Thyroid gland (tissue), 4 donors: Measurements from ENCODE around the gene CGB2. TPM values are rescaled to one million over a fixed set of nuclear protein-coding genes. Genes with fewer than 3 reads are reported as not detected.

Source experiments
- DNase-seq, 2 donors: peaks; one replicate each; pipeline ENCODE4 v3.0.0-alpha.2; 2019
- H3K27ac ChIP-seq, 3 donors: fragments of 200-600 bp; sonication (generic); 1 replicate in 2 of 3; 2 replicates in 1 of 3; pipeline ENCODE4 v1.5.1; 2016 to 2019; ENCODE audit warnings: mild to moderate bottlenecking in 1 of 3, moderate library complexity in 1 of 3
- H3K27me3 ChIP-seq: fragments of 200-600 bp; sonication (generic); one replicate; pipeline ENCODE4 v1.5.1; 2019
- H3K36me3 ChIP-seq, 2 donors: fragments of 200-600 bp; sonication (generic); one replicate each; pipeline ENCODE4 v1.5.1; 2016 to 2019
- H3K4me1 ChIP-seq, 2 donors: fragments of 200-600 bp; sonication (generic); one replicate each; pipeline ENCODE4 v1.5.1; 2017 to 2019
- H3K4me3 ChIP-seq, 3 donors: fragments of 200-600 bp; sonication (generic); replicated peaks in 1 of 3; 1 replicate in 2 of 3; 2 replicates in 1 of 3; pipeline ENCODE4 v1.5.1; 2016; ENCODE audit warnings: mild to moderate bottlenecking in 1 of 3
- H3K9me3 ChIP-seq: fragments of 200-600 bp; sonication (generic); one replicate; pipeline ENCODE4 v1.5.1; 2017
- POLR2A ChIP-seq, 2 donors: fragments of 450-650 bp; IDR thresholded peaks; one replicate each; pipeline ENCODE4 v1.6.1; 2017; ENCODE audit warnings: antibody characterized with exemption in 2 of 2, mild to moderate bottlenecking in 2 of 2, moderate library complexity in 1 of 2
- WGBS, 2 donors: methylation state at CpG; one replicate each; pipeline ENCODE4 v1.1.5; 2017; 5-methylcytosine and 5-hydroxymethylcytosine counted together
- intact Hi-C: fragments of 100-400 bp; cut with DNase I; formaldehyde crosslinking; loops from one replicate; pipeline ENCODE4 v1.15.1; 2023
- total RNA-seq, 4 donors: library from RNA; depleted of rRNA; stranded (reverse); fragments of >200 nt; gene quantifications; one replicate each; pipeline ENCODE4 v1.2.3, GENCODE V29; 2016
- TF ChIP-seq, protein P1 (sequence below), 6 experiments: fragments of 200-600 bp in 3 of 6; fragments of 450-650 bp in 3 of 6; sonication (generic) in 3 of 6; IDR thresholded peaks; one replicate each; pipeline ENCODE4 v1.5.1; 2016 to 2019; ENCODE audit warnings: antibody characterized with exemption in 6 of 6, mild to moderate bottlenecking in 2 of 6, inconsistent platforms in 1 of 6, moderate library complexity in 1 of 6

Gene CGB2
- total RNA-seq, 4 donors from 2014 or later: not detected

DNA sequence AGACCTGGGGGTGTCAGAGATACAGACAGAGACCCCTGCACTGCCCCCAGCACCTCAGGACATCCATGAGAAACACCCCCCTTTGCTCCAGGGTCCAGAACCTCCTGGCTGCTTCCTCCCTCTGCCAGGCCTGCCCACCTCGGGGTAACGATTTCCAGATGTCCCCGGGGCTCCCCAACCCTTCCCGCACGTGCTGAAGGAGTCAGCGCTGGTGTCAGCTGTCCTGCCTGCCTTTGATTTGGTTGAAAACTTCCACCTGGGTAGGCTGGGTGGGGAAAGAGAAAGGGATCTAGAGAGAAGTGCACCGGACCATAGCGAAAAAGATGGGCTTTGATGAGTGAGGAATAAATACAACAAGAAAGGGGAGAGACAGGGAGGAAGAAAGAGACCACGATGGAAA is 27.4 kb downstream of the CGB2 start:
- no peaks in the 10 kb centered on the region for H3K9me3 ChIP-seq
- intact Hi-C loops: no loop called here
- no peaks in the 10 kb centered on the region for H3K27me3 ChIP-seq
- no peak for TF ChIP-seq POLR2A (IDR thresholded peaks at IDR 0.05)
- H3K36me3 ChIP-seq: no peaks in the 10 kb centered on the region
- WGBS, 2 donors: 45 to 69% methylated on average over 9 of the region's 9 CpGs
- no peak overlapping the region for H3K27ac ChIP-seq
- H3K4me1 ChIP-seq: peaks cover 2 to 19% of the 10 kb centered on the region in 2 donors
- no peak overlapping the region for H3K4me3 ChIP-seq
- no peak for DNase-seq

DNA sequence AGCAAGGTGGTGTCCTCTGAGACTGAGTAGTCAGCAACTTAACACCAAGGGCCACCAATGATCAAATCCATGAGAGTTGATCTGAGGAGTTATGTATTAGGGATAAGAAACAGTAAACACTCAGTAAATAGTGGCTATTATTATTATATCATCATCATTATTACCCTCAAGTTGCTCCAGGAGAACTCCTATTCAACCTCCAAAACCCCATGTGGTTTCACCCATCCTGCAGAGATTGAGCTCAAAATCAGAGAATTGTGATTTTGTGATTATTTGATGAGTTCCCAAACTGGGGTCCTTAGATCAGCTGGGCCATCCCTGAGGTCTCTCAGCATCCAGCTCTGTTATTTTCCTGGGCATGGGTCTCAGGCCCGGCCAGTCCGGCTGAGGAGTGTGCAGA is 29.3 kb downstream of the CGB2 start:
- no peaks in the 10 kb centered on the region for H3K27me3 ChIP-seq
- H3K9me3 ChIP-seq: no peaks in the 10 kb centered on the region
- 83% methylated on average over 1 of the region's 2 CpGs; no CpG with 5 or more reads in 1 of the 2 donors for WGBS, 2 donors
- H3K4me1 ChIP-seq: peaks cover 2 to 29% of the 10 kb centered on the region in 2 donors
- no peak overlapping the region for H3K4me3 ChIP-seq
- TF ChIP-seq POLR2A (IDR thresholded peaks at IDR 0.05): no peak
- TF ChIP-seq, protein P1, sequence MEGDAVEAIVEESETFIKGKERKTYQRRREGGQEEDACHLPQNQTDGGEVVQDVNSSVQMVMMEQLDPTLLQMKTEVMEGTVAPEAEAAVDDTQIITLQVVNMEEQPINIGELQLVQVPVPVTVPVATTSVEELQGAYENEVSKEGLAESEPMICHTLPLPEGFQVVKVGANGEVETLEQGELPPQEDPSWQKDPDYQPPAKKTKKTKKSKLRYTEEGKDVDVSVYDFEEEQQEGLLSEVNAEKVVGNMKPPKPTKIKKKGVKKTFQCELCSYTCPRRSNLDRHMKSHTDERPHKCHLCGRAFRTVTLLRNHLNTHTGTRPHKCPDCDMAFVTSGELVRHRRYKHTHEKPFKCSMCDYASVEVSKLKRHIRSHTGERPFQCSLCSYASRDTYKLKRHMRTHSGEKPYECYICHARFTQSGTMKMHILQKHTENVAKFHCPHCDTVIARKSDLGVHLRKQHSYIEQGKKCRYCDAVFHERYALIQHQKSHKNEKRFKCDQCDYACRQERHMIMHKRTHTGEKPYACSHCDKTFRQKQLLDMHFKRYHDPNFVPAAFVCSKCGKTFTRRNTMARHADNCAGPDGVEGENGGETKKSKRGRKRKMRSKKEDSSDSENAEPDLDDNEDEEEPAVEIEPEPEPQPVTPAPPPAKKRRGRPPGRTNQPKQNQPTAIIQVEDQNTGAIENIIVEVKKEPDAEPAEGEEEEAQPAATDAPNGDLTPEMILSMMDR (IDR thresholded peaks at IDR 0.05): no peak
- intact Hi-C loops: no loop called here
- H3K36me3 ChIP-seq: no peaks in the 10 kb centered on the region
- DNase-seq: no peak
- no peak overlapping the region for H3K27ac ChIP-seq

DNA sequence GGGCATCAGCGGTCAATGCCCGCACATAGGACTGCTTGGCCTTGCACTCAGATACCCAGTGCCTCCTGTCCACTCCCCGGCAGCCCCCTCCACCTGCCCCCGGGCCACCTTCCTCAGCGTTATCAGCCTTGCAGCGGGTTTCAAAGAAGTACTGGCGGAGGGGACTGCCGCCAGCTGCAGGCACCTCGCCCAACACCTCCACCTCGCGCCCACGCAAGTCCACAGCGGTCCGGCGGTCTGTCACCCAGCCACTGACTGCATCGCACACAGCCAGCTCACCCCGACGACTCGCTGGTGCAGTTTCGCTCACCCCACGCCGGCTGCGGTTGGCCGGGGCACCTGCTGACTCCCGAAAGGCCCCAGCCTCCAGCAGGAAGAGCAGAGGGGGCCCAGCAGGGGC is 29.8 kb downstream of the CGB2 start:
- Histone ChIP-seq H3K27me3 (no peaks in the 10 kb centered on the region), H3K27ac (no peak overlapping the region), H3K4me1 (peaks cover 2 to 27% of the 10 kb centered on the region in 2 donors), H3K4me3 (no peak overlapping the region), H3K9me3 (no peaks in the 10 kb centered on the region), H3K36me3 (no peaks in the 10 kb centered on the region)
- WGBS, 2 donors: 73 to 78% methylated on average over 17 to 22 of the region's 25 CpGs
- no peak for DNase-seq
- TF ChIP-seq, protein P1 (IDR thresholded peaks at IDR 0.05): no peak
- TF ChIP-seq POLR2A (IDR thresholded peaks at IDR 0.05): no peak
- intact Hi-C loops: no loop called here

DNA sequence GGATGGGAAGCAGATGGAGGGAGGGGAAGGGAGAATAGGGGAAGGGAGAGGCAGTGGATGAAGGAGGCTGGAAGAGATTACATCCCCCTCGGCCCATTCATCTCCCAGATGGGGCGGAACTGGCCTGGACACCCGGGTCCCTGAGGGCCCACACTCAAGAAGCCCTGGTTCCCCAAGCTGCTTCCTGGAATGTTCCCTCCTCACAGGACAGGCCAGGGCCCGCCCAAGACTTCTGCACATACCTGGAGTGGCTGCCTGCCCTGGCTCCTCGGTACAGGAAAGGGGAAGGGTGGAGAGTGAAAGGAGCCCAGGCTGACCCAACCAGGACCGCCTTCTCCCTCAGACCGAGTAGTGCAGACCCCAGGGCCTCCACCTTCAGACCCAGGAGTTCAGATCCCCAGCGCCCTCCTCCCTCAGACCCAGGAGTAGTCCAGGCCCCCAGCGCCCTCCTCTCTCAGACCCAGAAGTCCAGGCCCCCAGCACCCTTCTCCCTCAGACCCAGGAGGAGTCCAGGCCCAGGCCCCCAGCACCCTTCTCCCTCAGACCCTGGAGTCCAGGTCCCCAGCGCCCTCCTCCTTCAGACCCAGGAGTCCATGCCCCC is 32.4 kb downstream of the CGB2 start:
- H3K4me3 ChIP-seq: peak overlapping the region in 1 of 3 donors; percentile 23
- DNase-seq: peak in 1 of 2 donors; percentile 15
- H3K36me3 ChIP-seq: no peaks in the 10 kb centered on the region
- no peak overlapping the region for H3K27ac ChIP-seq
- intact Hi-C loops: no loop called here
- WGBS, 2 donors: 37 to 56% methylated on average over 5 to 10 of the region's 10 CpGs
- H3K4me1 ChIP-seq: peaks cover 0 to 10% of the 10 kb centered on the region in 2 donors
- no peaks in the 10 kb centered on the region for H3K9me3 ChIP-seq
- H3K27me3 ChIP-seq: no peaks in the 10 kb centered on the region
- TF ChIP-seq, protein P1 (IDR thresholded peaks at IDR 0.05): no peak
- TF ChIP-seq POLR2A (IDR thresholded peaks at IDR 0.05): no peak

DNA sequence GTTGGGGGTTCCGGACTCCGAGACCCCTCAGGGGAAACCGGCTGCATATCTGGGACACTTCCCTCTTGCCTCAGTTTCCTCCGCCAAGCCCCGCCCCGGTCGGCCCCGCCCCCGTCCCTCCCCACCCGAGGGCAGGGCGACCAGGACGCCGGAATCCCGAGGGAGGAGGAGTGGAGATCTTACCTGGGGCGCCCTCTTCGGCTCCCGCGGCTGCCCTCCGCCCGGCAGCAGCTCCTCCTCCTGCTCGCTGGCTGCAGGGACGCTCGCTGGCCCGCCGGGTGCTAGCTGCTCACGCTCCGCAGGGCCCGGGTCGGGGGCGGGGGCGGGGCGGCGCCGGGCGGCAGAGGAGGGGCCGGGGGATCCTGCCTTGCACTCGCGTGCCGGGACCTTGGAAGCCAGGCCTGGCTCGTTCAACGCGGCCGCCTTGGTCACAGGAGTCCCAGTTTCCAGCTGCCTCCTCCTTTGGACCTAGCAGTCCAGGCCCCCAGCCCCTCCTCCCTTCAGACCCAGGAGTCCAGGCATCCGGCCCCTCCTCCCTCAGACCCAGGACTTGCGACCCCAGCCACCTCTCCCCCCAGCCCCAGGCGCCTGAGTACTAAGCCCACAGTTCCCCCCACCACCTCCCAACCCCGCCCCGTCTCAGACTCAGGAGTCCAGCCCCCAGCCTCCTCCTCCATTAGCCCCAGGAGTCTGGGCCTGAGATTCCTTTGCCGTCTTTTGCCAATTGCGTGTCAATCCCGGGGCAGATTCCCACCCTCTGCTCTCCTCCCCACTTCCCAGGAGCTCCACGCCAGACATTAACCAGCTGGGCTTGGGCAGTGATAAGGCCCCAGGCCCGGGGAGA is 33.3 kb downstream of the CGB2 start, which contains the start of gene NTF4:
Gene NTF4, minus strand, starts transcription at position 51 of the 844 bp plus-strand sequence. CDS start 2,821 bp downstream, outside the sequence.
- Histone ChIP-seq H3K27me3 (no peaks in the 10 kb centered on the region), H3K4me3 (peak within 1 kb of the TSS in 1 of 3 donors; percentile 23), H3K36me3 (no peaks in the 10 kb centered on the region), H3K9me3 (no peaks in the 10 kb centered on the region), H3K4me1 (peaks cover 0 to 10% of the 10 kb centered on the region in 2 donors), H3K27ac (no peak within 1 kb of the TSS)
- WGBS, 2 donors: 11 to 22% methylated on average over 15 to 19 of the region's 53 CpGs
- DNase-seq: peak; percentile 38 to 58
- TF ChIP-seq, protein P1 (IDR thresholded peaks at IDR 0.05): no peak
- no peak for TF ChIP-seq POLR2A (IDR thresholded peaks at IDR 0.05)
- intact Hi-C loops: no loop called here
